Endothelial cell of umbilical vein (primary cell): ENCODE results near the gene TCEANC. TPM values are rescaled to one million over a fixed set of nuclear protein-coding genes. Genes with fewer than 3 reads are reported as not detected.

Source experiments
- BruUV-seq: library from RNA; stranded (reverse); fragments of 400-500 nt; replicated peaks from 2 replicates; lab custom pipeline; 2021; lab: Mats Ljungman, UMichigan
- CTCF ChIA-PET: fragments of 300-600, 350-600 bp; sonication (Branson Sonifier 250); formaldehyde crosslinking; loops from one replicate; lab custom pipeline; 2021; ENCODE audit warnings: antibody characterized with exemption, inconsistent platforms; lab: Charles Lee
- POLR2A ChIA-PET: fragments of 300-600, 350-600 bp; sonication (Branson Sonifier 250); formaldehyde crosslinking; loops from one replicate; lab custom pipeline; 2021; ENCODE audit warnings: antibody characterized with exemption, inconsistent platforms; lab: Charles Lee
- DNase-seq: peaks from one replicate; pipeline ENCODE4 v3.0.0-alpha.2; 2011; ENCODE audit warnings: low read depth, low spot score
- FAIRE-seq: peaks from 2 replicates; lab custom pipeline; 2011; peaks lifted over from hg19 to GRCh38; lab: Jason Lieb, UNC
- H2AFZ ChIP-seq: 2 replicates; pipeline ENCODE4 v1.6.0; 2012; ENCODE audit warnings: low read depth, low read length, control low read depth, inconsistent platforms
- H3K27ac ChIP-seq: 2 replicates; pipeline ENCODE4 v1.5.1; 2011; ENCODE audit warnings: low read depth, mild to moderate bottlenecking, control low read depth, low read length, moderate library complexity; ENCODE audit not compliant: insufficient read depth
- H3K27me3 ChIP-seq, 2 experiments: 2 replicates each; pipeline versions ENCODE4 v1.6.0 to v1.6.1; 2011; ENCODE audit warnings: low read length in 2 of 2, mixed read lengths in 1 of 2; ENCODE audit not compliant: control insufficient read depth in 2 of 2, insufficient read depth in 2 of 2
- H3K36me3 ChIP-seq, 2 experiments: 2 replicates in 1 of 2; 3 replicates in 1 of 2; pipeline ENCODE4 v1.5.1; 2011; ENCODE audit warnings: low read length in 2 of 2, mild to moderate bottlenecking in 1 of 2, moderate library complexity in 1 of 2; ENCODE audit not compliant: control insufficient read depth in 2 of 2, insufficient read depth in 2 of 2; ENCODE audit errors: extremely low read depth in 1 of 2
- H3K4me1 ChIP-seq: 3 replicates; pipeline ENCODE4 v1.5.1; 2011; ENCODE audit warnings: mild to moderate bottlenecking, low read length; ENCODE audit not compliant: control insufficient read depth, insufficient read depth; ENCODE audit errors: extremely low read depth
- H3K4me2 ChIP-seq: 2 replicates; pipeline ENCODE4 v1.6.1; 2011; ENCODE audit warnings: low read length, control low read depth, mixed read lengths; ENCODE audit not compliant: insufficient read depth
- H3K4me3 ChIP-seq, 3 experiments: fragments of 200-600 bp in 1 of 3; sonication (generic), shearing (Covaris generic) in 1 of 3; replicated peaks in 1 of 3; 2 replicates each; pipeline ENCODE4 v1.5.1; 2011 to 2016; ENCODE audit warnings: control low read depth in 3 of 3, low read length in 3 of 3, mild to moderate bottlenecking in 2 of 3, inconsistent platforms in 1 of 3, low read depth in 1 of 3, moderate library complexity in 1 of 3; ENCODE audit not compliant: insufficient read depth in 1 of 3
- H3K79me2 ChIP-seq: 2 replicates; pipeline ENCODE4 v1.6.0; 2012; ENCODE audit warnings: low read length, inconsistent platforms; ENCODE audit not compliant: control insufficient read depth, insufficient read depth
- H3K9ac ChIP-seq: replicated peaks from 2 replicates; pipeline ENCODE3; 2011; ENCODE audit warnings: low read length, control low read depth; ENCODE audit not compliant: insufficient read depth; ENCODE audit errors: extremely low read depth
- H3K9me1 ChIP-seq: replicated peaks from 3 replicates; pipeline ENCODE4 v1.6.0; 2011; ENCODE audit warnings: mild to moderate bottlenecking, low read length; ENCODE audit not compliant: control insufficient read depth, insufficient read depth; ENCODE audit errors: extremely low read depth
- H3K9me3 ChIP-seq: replicated peaks from 2 replicates; pipeline ENCODE4 v1.5.1; 2012; ENCODE audit warnings: low read length, inconsistent platforms; ENCODE audit not compliant: control insufficient read depth, insufficient read depth
- H4K20me1 ChIP-seq: replicated peaks from 2 replicates; pipeline ENCODE3; 2011; ENCODE audit warnings: mild to moderate bottlenecking, low read length; ENCODE audit not compliant: control insufficient read depth, insufficient read depth; ENCODE audit errors: extremely low read depth
- CTCF ChIP-seq, 2 donors: IDR thresholded peaks; 1 replicate in 1 of 2; 2 replicates in 1 of 2; pipeline ENCODE4 v1.5.1; 2011; ENCODE audit warnings: low read length in 2 of 2, mild to moderate bottlenecking in 2 of 2, moderate library complexity in 2 of 2, control low read depth in 1 of 2, inconsistent platforms in 1 of 2, low read depth in 1 of 2; ENCODE audit not compliant: insufficient read depth in 1 of 2; ENCODE audit errors: extremely low read depth in 1 of 2
- EZH2 ChIP-seq: IDR thresholded peaks from 2 replicates; pipeline ENCODE4 v1.6.1; 2012; ENCODE audit warnings: borderline replicate concordance, low read depth, mild to moderate bottlenecking, moderate library complexity, low read length, inconsistent platforms; ENCODE audit not compliant: severe bottlenecking
- FOS ChIP-seq: IDR thresholded peaks from 2 replicates; pipeline ENCODE4 v1.6.1; 2011; ENCODE audit warnings: mild to moderate bottlenecking, low read length, moderate library complexity, borderline replicate concordance; ENCODE audit not compliant: insufficient read depth
- GATA2 ChIP-seq: IDR thresholded peaks from 2 replicates; pipeline ENCODE4 v1.7.0; 2011; ENCODE audit warnings: low read depth, mild to moderate bottlenecking, moderate library complexity, mixed read lengths, low read length; ENCODE audit not compliant: insufficient read length, insufficient read depth
- JUN ChIP-seq: IDR thresholded peaks from 2 replicates; pipeline ENCODE4 v1.6.1; 2011; ENCODE audit warnings: borderline replicate concordance, low read depth; ENCODE audit not compliant: insufficient read length, insufficient read depth
- MYC ChIP-seq: IDR thresholded peaks from one replicate; pipeline ENCODE4 v1.6.1; 2011; ENCODE audit warnings: mild to moderate bottlenecking, low read depth, low read length
- POLR2A ChIP-seq: IDR thresholded peaks from 2 replicates; pipeline ENCODE4 v1.6.1; 2012; ENCODE audit warnings: low read depth, mild to moderate bottlenecking, control low read depth, low read length
- POLR2AphosphoS5 ChIP-seq: IDR thresholded peaks from 2 replicates; pipeline ENCODE4 v1.6.1; 2012; ENCODE audit warnings: low read depth, mild to moderate bottlenecking, control low read depth, low read length, moderate library complexity; ENCODE audit not compliant: insufficient read depth
- dilution Hi-C: fragments of 300-500 bp; cut with MboI; formaldehyde crosslinking; loops from one replicate; pipeline ENCODE4 v1.15.0; 2019; ENCODE audit warnings: low sequenced_read_pairs; ENCODE audit not compliant: extremely low pct_ligation_motif_present
- intact Hi-C: fragments of 100-400 bp; cut with micrococcal nuclease; formaldehyde crosslinking; loops from one replicate; pipeline ENCODE4 v1.10.0; 2022
- polyA plus RNA-seq, 4 experiments: library from polyadenylated mRNA; depleted of rRNA in 3 of 4; stranded (reverse) in 3 of 4; unstranded in 1 of 4; fragments of >200 nt; gene quantifications; 2 replicates each; pipeline versions ENCODE4 v1.2.1 to v1.2.3, GENCODE V29; 2011 to 2012; ENCODE audit warnings: missing spikeins in 1 of 4
- total RNA-seq: library from RNA; stranded (reverse); gene quantifications from 2 replicates; pipeline ENCODE4 v1.2.3, GENCODE V29; 2021
- TF ChIP-seq, protein P1 (sequence below): IDR thresholded peaks from 2 replicates; pipeline ENCODE4 v1.6.1; 2011; ENCODE audit not compliant: insufficient read depth, insufficient read length

The TCEANC gene
- total and polyA plus RNA-seq, 2 donors (not counting 3 experiments of a cell fraction or from before 2014, with no cell fraction given), result 0.32 to 0.75 TPM

- dilution Hi-C loops, result no loop called here
- CTCF ChIA-PET, result interaction anchor here (0.7 kb wide), 1 partner anchor 185 kb away, joined by 3 read pairs; no protein-coding TSS in a partner anchor
Measured at GRCh38 chrX:13691841-13692371, 39.0 kb downstream of the TCEANC start.

More at GRCh38 chrX:13691841-13692371, 39.0 kb downstream of the TCEANC start:
- Histone ChIP-seq H3K4me3 (no peak overlapping the region), H3K27me3 (no peaks in the 10 kb centered on the region), H3K9me3 (no peaks in the 10 kb centered on the region), H3K9ac (no peak overlapping the region), H4K20me1 (peaks cover 1% of the 10 kb centered on the region), H3K4me2 (no peak overlapping the region), H3K27ac (no peak overlapping the region), H3K79me2 (peaks cover 64% of the 10 kb centered on the region), H3K36me3 (no peaks in the 10 kb centered on the region), H3K4me1 (peaks cover 17% of the 10 kb centered on the region), H3K9me1 (no peaks in the 10 kb centered on the region), H2AFZ (no peak overlapping the region)
- POLR2A ChIA-PET, result no interaction called here
- TF ChIP-seq JUN (no peak), POLR2A (no peak), MYC (no peak), GATA2 (no peak), CTCF (IDR thresholded peaks at IDR 0.05; ENCODE audit: extremely low read depth in 1 of 2, insufficient read depth in 1 of 2, low read depth in 1 of 2, low read length in 2 of 2) (no peak), POLR2AphosphoS5 (no peak), EZH2 (no peak), FOS (no peak)
- TF ChIP-seq, protein P1, sequence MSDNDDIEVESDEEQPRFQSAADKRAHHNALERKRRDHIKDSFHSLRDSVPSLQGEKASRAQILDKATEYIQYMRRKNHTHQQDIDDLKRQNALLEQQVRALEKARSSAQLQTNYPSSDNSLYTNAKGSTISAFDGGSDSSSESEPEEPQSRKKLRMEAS, result no peak
- peak; percentile 55 for FAIRE-seq
- no TSS peak for BruUV-seq
- intact Hi-C loops, result no loop called here
- DNase-seq, result no peak
